ENCODE measurements around the gene C1QTNF6. TPM values are rescaled to one million over a fixed set of nuclear protein-coding genes. Genes with fewer than 3 reads are reported as not detected.
A peak's percentile ranks its signal among the peaks of the same experiment; 100 is the strongest.

The C1QTNF6 gene
- polyA plus RNA-seq, 2 of the 4 experiments (the other 2 are of a cell fraction): 18.6 to 24.5 TPM

DNA sequence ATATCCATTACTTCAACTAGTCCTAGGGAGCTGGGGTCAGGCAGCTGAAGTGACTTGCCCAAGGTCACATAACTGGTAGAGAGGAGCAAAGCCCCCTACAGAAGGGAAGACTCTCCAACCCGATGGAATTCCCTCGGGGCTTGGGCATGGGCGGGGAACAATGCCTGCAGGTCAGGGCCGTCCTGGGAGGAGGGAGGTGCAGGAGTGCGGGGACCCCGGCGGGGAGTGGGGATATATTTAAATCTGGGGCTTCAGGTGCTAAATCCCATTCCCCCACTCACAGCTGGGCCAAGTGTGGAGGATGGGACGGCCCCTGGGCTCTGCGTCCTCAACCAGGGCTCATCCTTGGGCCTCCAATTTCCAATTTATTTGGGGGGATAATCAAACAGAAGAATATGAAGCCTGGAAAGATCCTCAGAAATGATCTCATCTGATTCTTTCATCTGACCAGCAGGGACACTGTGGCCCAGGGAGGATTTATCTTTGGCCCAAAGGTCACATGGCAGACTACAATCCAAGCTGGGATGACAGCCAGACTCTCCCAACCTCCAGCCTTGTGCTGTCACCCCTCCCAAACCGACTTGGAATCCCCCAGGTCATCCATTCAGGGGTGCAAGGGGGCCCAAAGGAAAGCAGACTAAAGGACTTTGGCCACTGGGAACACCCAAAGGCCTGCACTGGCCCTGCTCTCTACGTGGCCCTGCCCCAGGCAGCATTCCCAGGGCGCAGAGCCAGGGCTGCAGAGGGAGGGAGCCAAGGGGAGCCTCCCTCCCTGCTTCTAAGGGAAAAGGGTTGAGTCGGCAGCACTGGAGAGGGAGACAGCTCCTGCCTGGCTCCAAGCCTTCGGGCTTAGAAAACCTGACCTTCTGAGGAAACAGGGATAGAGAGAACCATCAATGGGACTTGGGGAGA, 8.7 kb upstream of the C1QTNF6 start (continued):
- 0 out of 4 replicates have a peak, but pooled peaks of 1 of the 2 experiments have one; percentile 28 for TF ChIP-seq CEBPB (IDR thresholded peaks at IDR 0.05)
- no peak for TF ChIP-seq MYC (IDR thresholded peaks at IDR 0.05; ENCODE audit: borderline replicate concordance, low read length)
- 0 out of 2 replicates have a peak, but pooled peaks have one; percentile 9 for TF ChIP-seq ESRRA (IDR thresholded peaks at IDR 0.05; ENCODE audit: borderline replicate concordance, low read length)
- no peak for TF ChIP-seq ZFP36 (IDR thresholded peaks at IDR 0.05; ENCODE audit: borderline replicate concordance, partially characterized antibody)
- peak in 1 of 2 experiments; percentile 43; a peak in 2 of 5 replicates for TF ChIP-seq EP300 (IDR thresholded peaks at IDR 0.05)
- peak; percentile 52 for TF ChIP-seq MAFK (IDR thresholded peaks at IDR 0.05; ENCODE audit: partially characterized antibody)

DNA sequence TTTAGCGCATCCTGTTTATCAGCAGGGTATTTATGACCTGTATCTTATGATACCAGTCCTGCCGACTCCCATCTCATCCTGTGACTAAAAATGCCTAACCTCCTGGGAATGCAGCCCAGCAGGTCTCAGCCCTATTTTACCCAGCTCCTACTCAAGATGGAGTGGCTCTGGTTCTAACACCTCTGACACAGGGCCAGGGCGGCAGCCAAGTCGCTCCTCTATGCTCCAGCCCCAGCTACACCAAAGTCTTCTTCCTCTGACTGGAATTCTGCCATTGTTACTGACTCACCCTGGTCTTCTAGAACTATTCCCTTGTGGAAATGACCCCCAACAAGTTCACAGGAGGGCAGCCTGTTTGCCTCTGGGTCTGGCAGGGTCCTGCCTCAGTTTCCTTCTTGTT, 7.9 kb upstream of the C1QTNF6 start:
- peak overlapping the region; percentile 99 to 100 for H3K27ac ChIP-seq
- FAIRE-seq (no peak), DNase-seq (ENCODE audit: low read depth in 1 of 2, low spot score in 1 of 2) (no peak), ATAC-seq (no peak)
- CTCF ChIA-PET: interaction anchor here (7.6 kb wide), 1 partner anchor 32 kb away, joined by 126 read pairs; no protein-coding TSS in a partner anchor
- 91% methylated on average over 4 of the region's 4 CpGs for WGBS (ENCODE audit: missing lambda C conversion rate)
- H3K4me2 ChIP-seq: peak overlapping the region; percentile 98
- H3K9me3 ChIP-seq: no peaks in the 10 kb centered on the region
- POLR2A ChIA-PET: no interaction called here
- H3K4me1 ChIP-seq: peaks cover 83% of the 10 kb centered on the region
- TF ChIP-seq HOXB5 (CRISPR knock-in tag; IDR thresholded peaks at IDR 0.05): peak; percentile 90
- peak; percentile 83 for TF ChIP-seq HOXB13 (CRISPR knock-in tag; IDR thresholded peaks at IDR 0.05; ENCODE audit: low read depth)
- peak; percentile 74; the same call in 1 of the 2 replicates for TF ChIP-seq ZSCAN20 (CRISPR knock-in tag; IDR thresholded peaks at IDR 0.05)
- peak; percentile 84; the same call in 1 of the 2 replicates for TF ChIP-seq EHF (CRISPR knock-in tag; IDR thresholded peaks at IDR 0.05)
- peak; percentile 85 for TF ChIP-seq HEYL (CRISPR knock-in tag; IDR thresholded peaks at IDR 0.05)
- no peak for TF ChIP-seq FOSL2 (IDR thresholded peaks at IDR 0.05)
- 0 out of 2 replicates have a peak, but pooled peaks have one; percentile 6 for TF ChIP-seq FOSL2 (CRISPR knock-in tag; IDR thresholded peaks at IDR 0.05)
- no peak for TF ChIP-seq POLR2A (IDR thresholded peaks at IDR 0.05; ENCODE audit: low read length)
- TF ChIP-seq, protein P1, sequence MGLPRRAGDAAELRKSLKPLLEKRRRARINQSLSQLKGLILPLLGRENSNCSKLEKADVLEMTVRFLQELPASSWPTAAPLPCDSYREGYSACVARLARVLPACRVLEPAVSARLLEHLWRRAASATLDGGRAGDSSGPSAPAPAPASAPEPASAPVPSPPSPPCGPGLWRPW (IDR thresholded peaks at IDR 0.05): no peak
- no peak for TF ChIP-seq RFX5 (IDR thresholded peaks at IDR 0.05)
- TF ChIP-seq, protein P2, sequence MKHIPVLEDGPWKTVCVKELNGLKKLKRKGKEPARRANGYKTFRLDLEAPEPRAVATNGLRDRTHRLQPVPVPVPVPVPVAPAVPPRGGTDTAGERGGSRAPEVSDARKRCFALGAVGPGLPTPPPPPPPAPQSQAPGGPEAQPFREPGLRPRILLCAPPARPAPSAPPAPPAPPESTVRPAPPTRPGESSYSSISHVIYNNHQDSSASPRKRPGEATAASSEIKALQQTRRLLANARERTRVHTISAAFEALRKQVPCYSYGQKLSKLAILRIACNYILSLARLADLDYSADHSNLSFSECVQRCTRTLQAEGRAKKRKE (CRISPR knock-in tag; IDR thresholded peaks at IDR 0.05; ENCODE audit: low read depth): peak; percentile 85; the same call in 1 of the 2 replicates
- no peak for TF ChIP-seq RNF2 (IDR thresholded peaks at IDR 0.05; ENCODE audit: borderline replicate concordance, low read depth)
- TF ChIP-seq, protein P3, sequence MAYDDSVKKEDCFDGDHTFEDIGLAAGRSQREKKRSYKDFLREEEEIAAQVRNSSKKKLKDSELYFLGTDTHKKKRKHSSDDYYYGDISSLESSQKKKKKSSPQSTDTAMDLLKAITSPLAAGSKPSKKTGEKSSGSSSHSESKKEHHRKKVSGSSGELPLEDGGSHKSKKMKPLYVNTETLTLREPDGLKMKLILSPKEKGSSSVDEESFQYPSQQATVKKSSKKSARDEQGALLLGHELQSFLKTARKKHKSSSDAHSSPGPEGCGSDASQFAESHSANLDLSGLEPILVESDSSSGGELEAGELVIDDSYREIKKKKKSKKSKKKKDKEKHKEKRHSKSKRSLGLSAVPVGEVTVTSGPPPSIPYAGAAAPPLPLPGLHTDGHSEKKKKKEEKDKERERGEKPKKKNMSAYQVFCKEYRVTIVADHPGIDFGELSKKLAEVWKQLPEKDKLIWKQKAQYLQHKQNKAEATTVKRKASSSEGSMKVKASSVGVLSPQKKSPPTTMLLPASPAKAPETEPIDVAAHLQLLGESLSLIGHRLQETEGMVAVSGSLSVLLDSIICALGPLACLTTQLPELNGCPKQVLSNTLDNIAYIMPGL (CRISPR knock-in tag; IDR thresholded peaks at IDR 0.05; ENCODE audit: borderline replicate concordance): no peak
- peak; percentile 46; the same call in 1 of the 2 replicates for TF ChIP-seq HOXA7 (CRISPR knock-in tag; IDR thresholded peaks at IDR 0.05)
- H3K4me3 ChIP-seq: peak overlapping the region; percentile 20; the same call in 1 of the 3 replicates

DNA sequence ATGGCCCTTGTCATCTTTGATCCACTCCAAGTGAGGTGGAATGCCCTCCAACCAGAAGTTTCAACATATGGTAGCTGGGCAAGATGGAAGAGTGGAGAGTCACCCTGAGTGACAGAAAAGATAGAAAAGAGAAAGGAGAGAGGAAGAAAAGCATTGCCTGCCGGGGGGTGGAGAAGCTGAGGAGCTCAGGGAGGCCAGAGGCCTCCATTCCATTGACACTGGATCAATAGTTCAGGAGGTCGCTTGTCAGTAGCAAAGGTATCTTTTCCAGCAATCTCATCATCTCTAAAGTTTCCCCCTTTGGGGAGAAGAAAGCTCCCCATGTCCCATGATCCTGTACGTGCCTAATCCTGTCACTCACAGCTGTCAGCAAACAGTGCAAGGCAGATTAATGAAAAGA, 6.7 kb upstream of the C1QTNF6 start:
- FAIRE-seq: no peak
- H3K27ac ChIP-seq: peak overlapping the region; percentile 99 to 100
- peaks cover 83% of the 10 kb centered on the region for H3K4me1 ChIP-seq
- no peaks in the 10 kb centered on the region for H3K9me3 ChIP-seq
- TF ChIP-seq, protein P4, sequence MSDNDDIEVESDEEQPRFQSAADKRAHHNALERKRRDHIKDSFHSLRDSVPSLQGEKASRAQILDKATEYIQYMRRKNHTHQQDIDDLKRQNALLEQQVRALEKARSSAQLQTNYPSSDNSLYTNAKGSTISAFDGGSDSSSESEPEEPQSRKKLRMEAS (IDR thresholded peaks at IDR 0.05): no peak
- TF ChIP-seq FOXS1 (CRISPR knock-in tag; IDR thresholded peaks at IDR 0.05) (no peak), NFE2L2 (conservative IDR thresholded peaks at IDR 0.05; ENCODE audit: low read length) (no peak), GATA3 (IDR thresholded peaks at IDR 0.05; ENCODE audit: borderline replicate concordance) (no peak), EP300 (IDR thresholded peaks at IDR 0.05) (no peak), BHLHE40 (IDR thresholded peaks at IDR 0.05; ENCODE audit: low read depth, low read length) (no peak), HEYL (CRISPR knock-in tag; IDR thresholded peaks at IDR 0.05) (no peak), CHD2 (IDR thresholded peaks at IDR 0.05; ENCODE audit: low read length, partially characterized antibody) (no peak), EHF (CRISPR knock-in tag; IDR thresholded peaks at IDR 0.05) (no peak), HOXB13 (CRISPR knock-in tag; IDR thresholded peaks at IDR 0.05; ENCODE audit: low read depth) (no peak), SREBF2 (IDR thresholded peaks at IDR 0.05) (no peak), FOSB (CRISPR knock-in tag; IDR thresholded peaks at IDR 0.05) (no peak), ZFP36 (IDR thresholded peaks at IDR 0.05; ENCODE audit: borderline replicate concordance, partially characterized antibody) (no peak)
- TF ChIP-seq, protein P1 (IDR thresholded peaks at IDR 0.05): no peak
- CTCF ChIA-PET: interaction anchor here (0.8 to 4.1 kb wide), 2 partner anchors 28 to 263 kb away, joined by 3 to 19 read pairs; no protein-coding TSS in a partner anchor
- H3K4me3 ChIP-seq: no peak overlapping the region
- POLR2A ChIA-PET: no interaction called here
- no peak for DNase-seq (ENCODE audit: low read depth in 1 of 2, low spot score in 1 of 2)
- ATAC-seq: no peak
- H3K4me2 ChIP-seq: no peak overlapping the region
- WGBS (ENCODE audit: missing lambda C conversion rate): 93% methylated on average over 3 of the region's 3 CpGs

All from A549 (cell line).